Measurements from ENCODE around the gene POTEI. TPM values are rescaled to one million over a fixed set of nuclear protein-coding genes. Genes with fewer than 3 reads are reported as not detected.
"Not testable (repeated sequence)": the region's sequence is repeated elsewhere in the genome, so short reads cannot be mapped to it uniquely, and the experiment has no call there.

The POTEI gene
- total RNA-seq, 1 donor from 2014 or later = 3.9 TPM

DNA sequence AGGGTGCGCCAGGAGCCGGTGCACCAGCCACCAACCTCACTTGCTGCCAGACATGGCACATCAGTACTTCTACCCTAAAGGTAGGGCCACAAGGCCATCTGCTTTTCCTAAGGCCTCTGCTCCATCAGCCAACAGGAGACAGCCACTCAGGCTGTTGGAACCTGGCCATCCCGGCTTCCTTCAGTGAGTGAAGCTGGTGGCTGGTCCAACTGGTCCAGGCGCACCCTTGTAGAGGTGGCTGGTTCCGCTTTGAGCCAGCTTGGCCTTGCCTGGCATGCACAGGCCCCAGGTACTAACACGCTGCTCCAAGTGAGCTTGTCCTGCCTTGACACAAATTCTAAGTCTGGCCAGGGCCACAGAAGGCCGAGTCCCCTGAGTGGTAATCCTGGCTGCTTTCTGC lies 58.8 kb downstream of the POTEI start:
- DNase-seq (ENCODE audit: extremely low spot score, unreplicated experiment); H3K27me3 Mint-ChIP-seq; H3K9me3 Mint-ChIP-seq; H3K36me3 Mint-ChIP-seq; H3K4me1 Mint-ChIP-seq (ENCODE audit: unreplicated experiment); H3K27ac Mint-ChIP-seq; H3K4me3 Mint-ChIP-seq: not testable (repeated sequence)

- DNase-seq (ENCODE audit: extremely low spot score, unreplicated experiment); H3K9me3 Mint-ChIP-seq: not testable (repeated sequence)
These were observed 81.5 kb downstream of the POTEI start for GRCh38 chr2:130427631-130428030.

DNA sequence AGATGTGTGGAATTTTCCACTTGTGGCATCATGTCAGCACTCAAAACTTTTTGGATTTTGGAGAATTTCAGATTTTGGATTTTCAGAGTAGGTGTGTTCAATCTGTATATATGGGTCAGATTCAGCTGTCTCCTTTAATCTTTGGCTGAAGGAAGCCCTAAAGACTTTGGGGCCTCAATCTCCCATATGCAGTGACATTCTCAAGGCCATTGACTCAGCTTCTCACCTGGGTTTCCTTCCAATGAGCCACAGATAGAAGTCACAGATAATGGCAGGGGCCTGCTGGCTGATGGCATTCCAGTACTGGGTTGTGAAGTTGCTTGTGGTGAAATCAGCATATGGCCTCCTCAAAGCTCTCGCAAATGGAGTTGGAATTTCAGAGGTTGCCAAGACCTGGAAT lies 90.3 kb downstream of the POTEI start:
- not testable (repeated sequence) for H3K36me3 Mint-ChIP-seq; H3K4me1 Mint-ChIP-seq (ENCODE audit: unreplicated experiment); H3K4me3 Mint-ChIP-seq; DNase-seq (ENCODE audit: extremely low spot score, unreplicated experiment); H3K27me3 Mint-ChIP-seq; H3K9me3 Mint-ChIP-seq; H3K27ac Mint-ChIP-seq

More at GRCh38 chr2:130427631-130428030, 81.5 kb downstream of the POTEI start:
- H3K36me3 Mint-ChIP-seq; H3K4me3 Mint-ChIP-seq; H3K27me3 Mint-ChIP-seq; H3K27ac Mint-ChIP-seq; H3K4me1 Mint-ChIP-seq (ENCODE audit: unreplicated experiment): not testable (repeated sequence)

DNA sequence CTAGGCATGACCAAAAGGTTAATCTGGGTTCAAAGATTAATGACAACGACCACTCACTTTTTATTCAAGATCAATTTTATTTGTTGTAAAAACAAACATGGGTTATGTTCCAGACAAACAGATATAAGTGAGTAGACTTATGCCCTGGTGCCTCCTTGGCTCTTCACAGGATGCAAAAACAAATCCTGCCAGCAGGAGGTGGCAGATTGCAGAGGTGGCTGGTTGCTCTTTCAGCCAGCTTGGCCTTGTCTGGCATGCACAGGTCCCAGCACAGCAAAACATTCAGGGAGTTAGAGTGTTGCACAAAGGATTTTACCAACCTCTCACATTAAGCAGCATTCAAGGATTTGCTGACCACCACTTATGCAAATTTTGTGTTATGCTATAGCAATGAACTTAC lies 92.4 kb downstream of the POTEI start:
- H3K9me3 Mint-ChIP-seq; H3K36me3 Mint-ChIP-seq; DNase-seq (ENCODE audit: extremely low spot score, unreplicated experiment); H3K27me3 Mint-ChIP-seq; H3K27ac Mint-ChIP-seq; H3K4me1 Mint-ChIP-seq (ENCODE audit: unreplicated experiment); H3K4me3 Mint-ChIP-seq: not testable (repeated sequence)
- TF ChIP-seq, protein P1, sequence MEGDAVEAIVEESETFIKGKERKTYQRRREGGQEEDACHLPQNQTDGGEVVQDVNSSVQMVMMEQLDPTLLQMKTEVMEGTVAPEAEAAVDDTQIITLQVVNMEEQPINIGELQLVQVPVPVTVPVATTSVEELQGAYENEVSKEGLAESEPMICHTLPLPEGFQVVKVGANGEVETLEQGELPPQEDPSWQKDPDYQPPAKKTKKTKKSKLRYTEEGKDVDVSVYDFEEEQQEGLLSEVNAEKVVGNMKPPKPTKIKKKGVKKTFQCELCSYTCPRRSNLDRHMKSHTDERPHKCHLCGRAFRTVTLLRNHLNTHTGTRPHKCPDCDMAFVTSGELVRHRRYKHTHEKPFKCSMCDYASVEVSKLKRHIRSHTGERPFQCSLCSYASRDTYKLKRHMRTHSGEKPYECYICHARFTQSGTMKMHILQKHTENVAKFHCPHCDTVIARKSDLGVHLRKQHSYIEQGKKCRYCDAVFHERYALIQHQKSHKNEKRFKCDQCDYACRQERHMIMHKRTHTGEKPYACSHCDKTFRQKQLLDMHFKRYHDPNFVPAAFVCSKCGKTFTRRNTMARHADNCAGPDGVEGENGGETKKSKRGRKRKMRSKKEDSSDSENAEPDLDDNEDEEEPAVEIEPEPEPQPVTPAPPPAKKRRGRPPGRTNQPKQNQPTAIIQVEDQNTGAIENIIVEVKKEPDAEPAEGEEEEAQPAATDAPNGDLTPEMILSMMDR (conservative IDR thresholded peaks at IDR 0.05) = peak; percentile 40

Other genes starting within 250 kb of the POTEI start
- gene IMP4, start 166.4 kb downstream of the POTEI start, total RNA-seq (ENCODE audit: low replicate concordance) = 53.6 and 67.0 TPM in 2 replicates
- gene PTPN18, start 153.3 kb downstream of the POTEI start, total RNA-seq (ENCODE audit: low replicate concordance) = 35.8 and 37.5 TPM in 2 replicates
- gene CFC1B, start 11.9 kb upstream of the POTEI start, total RNA-seq (ENCODE audit: low replicate concordance) = not detected in 2 replicates
- 25.5 and 27.1 TPM in 2 replicates for gene CFC1, start 90.2 kb upstream of the POTEI start, total RNA-seq (ENCODE audit: low replicate concordance)
- not detected in 2 replicates for gene POTEJ, start 102.1 kb upstream of the POTEI start, total RNA-seq (ENCODE audit: low replicate concordance)
- gene GPR148, start 219.7 kb upstream of the POTEI start, total RNA-seq (ENCODE audit: low replicate concordance) = 0.48 and 2.2 TPM in 2 replicates
- gene AMER3, start 246.2 kb upstream of the POTEI start, total RNA-seq (ENCODE audit: low replicate concordance) = 3.9 and 10.9 TPM in 2 replicates

Measured in type B pancreatic cell (in vitro differentiated cells).